Measurements from ENCODE around the gene SBF2. TPM values are rescaled to one million over a fixed set of nuclear protein-coding genes. Genes with fewer than 3 reads are reported as not detected.

The SBF2 gene
- total RNA-seq (2021) = 29.8 and 30.2 TPM in 2 replicates
- long read RNA-seq, partial matches to known transcripts = 3 of 10 reads
- long read RNA-seq, other reads (novel, unspliced or antisense) = 5 of 10 reads

DNA sequence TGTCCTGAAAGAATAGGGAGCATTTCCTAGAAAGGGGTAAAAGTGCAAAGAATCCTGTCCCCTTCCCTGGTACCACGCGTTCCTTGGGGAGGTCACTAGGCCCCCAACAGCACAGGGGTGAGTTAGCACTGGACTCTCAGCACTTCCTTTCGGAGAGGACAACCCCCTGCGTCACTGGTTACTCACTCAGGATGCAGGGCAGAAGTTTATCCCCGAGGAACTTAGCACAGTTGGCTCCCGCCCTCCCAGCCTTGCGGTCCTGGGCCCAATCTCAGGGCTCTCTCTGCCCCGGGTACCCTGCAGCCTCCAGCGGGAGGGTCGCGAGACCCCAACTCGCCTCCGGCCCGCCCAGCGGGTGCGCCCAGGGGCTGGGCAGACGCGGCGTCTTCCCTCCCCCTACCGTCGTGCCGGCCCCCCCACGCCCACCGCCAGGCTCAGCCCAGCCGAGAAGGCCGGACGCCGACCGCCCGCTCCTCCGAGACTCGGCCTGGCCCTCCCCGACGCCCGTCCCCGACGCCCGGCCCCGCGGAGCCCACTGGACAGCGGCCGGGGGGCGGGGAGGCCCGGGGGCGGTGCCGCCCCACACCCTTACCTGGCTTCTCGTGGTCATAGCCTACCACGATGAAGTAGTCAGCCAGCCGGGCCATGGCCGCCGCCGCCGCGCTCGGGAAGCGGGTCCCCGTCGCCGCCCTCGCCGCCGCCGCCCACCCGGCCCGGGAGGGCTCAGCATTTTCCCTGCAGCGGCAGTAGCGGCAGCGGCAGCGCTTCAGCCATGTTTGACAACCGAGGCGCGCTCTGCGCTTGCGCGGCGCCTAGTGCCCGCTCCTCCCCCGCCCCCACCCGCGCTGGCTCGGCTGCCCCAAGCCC, at the start of gene SBF2:
SBF2 (minus strand) TSS at position 797 of the 867 bp plus-strand sequence; CDS start at position 647, 150 bp downstream.
- Histone ChIP-seq H2BK5ac (ENCODE audit: insufficient read length, low read length) (no peak within 1 kb of the TSS), H3K9ac (ENCODE audit: extremely low read depth, insufficient read length, low read length) (peak within 1 kb of the TSS; percentile 46), H2AFZ (ENCODE audit: low read length) (peak within 1 kb of the TSS; percentile 5), H3K27me3 (ENCODE audit: insufficient read depth, low read length) (no peaks in the 10 kb centered on the region), H3K23ac (ENCODE audit: insufficient read length, low read depth, low read length) (no peak within 1 kb of the TSS), H2BK12ac (ENCODE audit: insufficient read length, low read depth, low read length) (no peak within 1 kb of the TSS), H3K4me2 (ENCODE audit: insufficient read depth, insufficient read length, low read length) (peak within 1 kb of the TSS; percentile 81), H3K9me3 (ENCODE audit: control insufficient read depth, low read depth, low read length) (no peaks in the 10 kb centered on the region), H3T11ph (ENCODE audit: low read length) (no peak within 1 kb of the TSS), H3K56ac (ENCODE audit: insufficient read length, low read depth, low read length) (no peak within 1 kb of the TSS), H4K20me1 (ENCODE audit: control insufficient read depth, insufficient read depth, insufficient read length) (no peaks in the 10 kb centered on the region), H3K23me2 (ENCODE audit: insufficient read length, low read depth, low read length, poor library complexity, severe bottlenecking) (peaks cover 8% of the 10 kb centered on the region), H3K27ac (ENCODE audit: insufficient read length, low read depth, low read length) (peak within 1 kb of the TSS; percentile 69), H3K18ac (ENCODE audit: insufficient read length, low read depth, low read length) (peak within 1 kb of the TSS; percentile 80), H3K79me1 (ENCODE audit: insufficient read depth, low read depth, low read length, poor library complexity, severe bottlenecking) (no peaks in the 10 kb centered on the region), H4K5ac (ENCODE audit: insufficient read length, low read depth, low read length) (no peak within 1 kb of the TSS), H3K4ac (ENCODE audit: low read depth, low read length) (no peak within 1 kb of the TSS), H2BK15ac (ENCODE audit: low read depth, low read length) (no peak within 1 kb of the TSS), H2AK5ac (ENCODE audit: insufficient read length, low read length) (no peak within 1 kb of the TSS), H3K79me2 (ENCODE audit: insufficient read depth, low read length) (peaks cover 6% of the 10 kb centered on the region; the same call in 1 of the 2 replicates), H3K14ac (ENCODE audit: insufficient read depth, low read length) (peak within 1 kb of the TSS; percentile 85; the same call in 1 of the 2 replicates), H2BK120ac (ENCODE audit: low read depth, low read length, poor library complexity, severe bottlenecking) (no peak within 1 kb of the TSS), H4K91ac (ENCODE audit: insufficient read length, low read depth, low read length) (no peak within 1 kb of the TSS), H4K8ac (replicated peaks; ENCODE audit: insufficient read length, low read depth, low read length) (no peak within 1 kb of the TSS), H3K4me1 (ENCODE audit: insufficient read depth, low read length) (peaks cover 9% of the 10 kb centered on the region; the same call in 1 of the 2 replicates), H2BK20ac (ENCODE audit: low read depth, low read length, poor library complexity, severe bottlenecking) (no peak within 1 kb of the TSS)
- Mint-ChIP-seq H3K27me3 (ENCODE audit: low read depth) (no peaks in the 10 kb centered on the region; the same call in 1 of the 2 replicates), H3K4me1 (peaks cover 44 to 45% of the 10 kb centered on the region in 2 experiments), H3K9me3 (no peaks in the 10 kb centered on the region; a peak in 1 of 5 replicates), H3K27ac (peak within 1 kb of the TSS; percentile 73 to 98 (median 94)), H3K4me3 (peak within 1 kb of the TSS; percentile 84 to 93), H3K36me3 (ENCODE audit: insufficient read depth in 1 of 3, low read depth in 3 of 3) (peaks cover 4 to 9% (median 7%) of the 10 kb centered on the region in 3 experiments; a peak in 6 of 7 replicates)
- TF ChIP-seq, protein P1, sequence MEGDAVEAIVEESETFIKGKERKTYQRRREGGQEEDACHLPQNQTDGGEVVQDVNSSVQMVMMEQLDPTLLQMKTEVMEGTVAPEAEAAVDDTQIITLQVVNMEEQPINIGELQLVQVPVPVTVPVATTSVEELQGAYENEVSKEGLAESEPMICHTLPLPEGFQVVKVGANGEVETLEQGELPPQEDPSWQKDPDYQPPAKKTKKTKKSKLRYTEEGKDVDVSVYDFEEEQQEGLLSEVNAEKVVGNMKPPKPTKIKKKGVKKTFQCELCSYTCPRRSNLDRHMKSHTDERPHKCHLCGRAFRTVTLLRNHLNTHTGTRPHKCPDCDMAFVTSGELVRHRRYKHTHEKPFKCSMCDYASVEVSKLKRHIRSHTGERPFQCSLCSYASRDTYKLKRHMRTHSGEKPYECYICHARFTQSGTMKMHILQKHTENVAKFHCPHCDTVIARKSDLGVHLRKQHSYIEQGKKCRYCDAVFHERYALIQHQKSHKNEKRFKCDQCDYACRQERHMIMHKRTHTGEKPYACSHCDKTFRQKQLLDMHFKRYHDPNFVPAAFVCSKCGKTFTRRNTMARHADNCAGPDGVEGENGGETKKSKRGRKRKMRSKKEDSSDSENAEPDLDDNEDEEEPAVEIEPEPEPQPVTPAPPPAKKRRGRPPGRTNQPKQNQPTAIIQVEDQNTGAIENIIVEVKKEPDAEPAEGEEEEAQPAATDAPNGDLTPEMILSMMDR (conservative IDR thresholded peaks at IDR 0.05) = no peak
- peak; percentile 87 for DNase-seq
- WGBS (ENCODE audit: extremely low coverage, insufficient read length, low lambda C conversion rate) = no CpG with 5 or more reads among the region's 81 CpGs

Data from H9 (cell line).